H4 (cell line): ENCODE results near the gene TIMM9. TPM values are rescaled to one million over a fixed set of nuclear protein-coding genes. Genes with fewer than 3 reads are reported as not detected.
"Not testable (repeated sequence)": the region's sequence is repeated elsewhere in the genome, so short reads cannot be mapped to it uniquely, and the experiment has no call there.

Experiments used
- DNase-seq: peaks from one replicate; pipeline ENCODE4 v3.0.0-alpha.2; 2015; ENCODE audit warnings: low spot score
- total RNA-seq: library from RNA; depleted of rRNA; stranded (reverse); fragments of >200 nt; shearing (Covaris generic); gene quantifications from 2 replicates; pipeline ENCODE4 v1.2.3, GENCODE V29; 2014; rRNA removed

Gene TIMM9, protein sequence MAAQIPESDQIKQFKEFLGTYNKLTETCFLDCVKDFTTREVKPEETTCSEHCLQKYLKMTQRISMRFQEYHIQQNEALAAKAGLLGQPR
- 56.1 and 61.0 TPM in 2 replicates for total RNA-seq

- peak; percentile 98 for DNase-seq
Measured at GRCh38 chr14:58427281-58428117, at the start of gene TIMM9, which contains the start of gene KIAA0586. TIMM9 (minus strand) TSS chr14:58427531; CDS start chr14:58411945, 15,586 bp downstream. KIAA0586 (plus strand) TSS chr14:58427719; CDS start chr14:58428265, 546 bp downstream.

DNA sequence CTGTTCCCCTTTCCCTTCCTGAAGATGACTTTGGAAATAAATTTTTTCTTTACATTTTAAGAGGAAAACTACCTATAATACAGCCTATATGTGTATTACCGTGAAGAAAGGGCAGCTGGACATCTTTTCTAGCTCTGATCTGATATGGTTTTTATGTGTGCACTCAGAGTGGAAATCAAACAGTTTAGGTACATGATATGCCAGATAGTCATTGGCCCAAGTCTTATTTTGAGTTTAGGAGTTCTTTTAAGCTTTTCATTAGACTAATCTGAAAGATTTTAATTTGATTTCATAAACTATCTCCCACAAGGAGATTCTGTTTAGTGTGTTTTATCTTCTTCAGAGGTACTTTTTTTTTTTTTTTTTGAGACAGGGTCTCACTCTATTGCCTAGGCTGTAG lies 49.0 kb upstream of the TIMM9 start:
- no peak for DNase-seq

DNA sequence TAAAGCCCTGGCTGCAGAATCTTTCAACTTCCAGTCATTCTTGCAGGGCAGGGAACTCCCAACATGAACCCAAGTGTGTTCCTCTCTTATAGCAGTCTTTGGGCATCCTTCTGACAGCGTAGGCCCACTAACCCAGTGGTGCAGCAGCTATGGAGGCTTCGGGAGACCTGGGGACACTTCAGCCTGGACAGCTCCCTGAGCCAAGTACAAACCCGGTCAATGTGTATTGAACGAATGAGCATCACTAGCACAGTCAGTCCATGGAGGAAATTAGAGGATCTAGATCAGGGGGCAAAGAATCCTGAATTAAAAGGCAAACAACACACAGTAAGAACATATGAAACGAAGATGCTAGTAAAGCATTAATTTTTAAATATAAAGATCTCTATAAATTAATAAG lies 42.0 kb upstream of the TIMM9 start:
- no peak for DNase-seq

GRCh38 chr14:58467575-58467974 lies 40.2 kb upstream of the TIMM9 start:
- no peak for DNase-seq

DNA sequence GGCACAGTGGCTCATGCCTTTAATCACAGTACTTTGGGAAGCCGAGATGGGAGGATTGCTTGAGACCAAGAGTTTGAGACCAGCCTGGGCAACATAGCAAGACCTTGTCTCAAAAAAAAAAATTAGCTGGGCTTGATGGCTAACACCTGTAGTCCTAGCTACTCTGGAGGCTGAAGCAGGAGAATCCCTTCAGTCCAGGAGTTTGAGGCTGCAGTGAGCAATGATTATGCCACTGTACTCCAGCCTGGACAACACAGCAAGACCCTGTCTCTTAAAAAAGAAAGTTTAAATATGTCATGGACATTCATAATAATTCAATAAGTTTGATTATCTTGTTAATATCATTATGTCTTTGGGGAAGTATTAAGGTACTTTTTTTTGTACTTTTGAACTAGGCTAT lies 39.1 kb upstream of the TIMM9 start:
- no peak for DNase-seq

GRCh38 chr14:58465421-58465820 lies 38.1 kb upstream of the TIMM9 start:
- DNase-seq = no peak

GRCh38 chr14:58464652-58465051 lies 37.3 kb upstream of the TIMM9 start:
- DNase-seq = no peak

DNA sequence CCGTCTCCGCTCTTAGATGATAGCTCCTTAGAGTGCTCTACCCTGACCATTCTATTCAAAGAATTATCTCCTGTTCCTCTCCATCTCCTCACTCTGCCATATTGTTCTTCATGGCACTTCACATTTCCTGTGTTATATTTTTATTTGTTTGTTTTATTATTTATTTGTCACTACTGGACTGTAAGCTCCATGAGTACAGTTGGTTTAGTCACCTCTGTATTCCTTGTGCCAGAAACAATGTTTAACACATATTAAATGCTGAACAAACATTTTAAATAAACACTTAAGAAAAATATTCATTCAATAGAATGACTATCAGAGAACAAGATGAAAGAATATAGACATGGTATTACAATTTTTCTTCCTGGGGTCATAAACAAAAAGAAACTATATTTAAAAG lies 35.8 kb upstream of the TIMM9 start:
- no peak for DNase-seq

DNA sequence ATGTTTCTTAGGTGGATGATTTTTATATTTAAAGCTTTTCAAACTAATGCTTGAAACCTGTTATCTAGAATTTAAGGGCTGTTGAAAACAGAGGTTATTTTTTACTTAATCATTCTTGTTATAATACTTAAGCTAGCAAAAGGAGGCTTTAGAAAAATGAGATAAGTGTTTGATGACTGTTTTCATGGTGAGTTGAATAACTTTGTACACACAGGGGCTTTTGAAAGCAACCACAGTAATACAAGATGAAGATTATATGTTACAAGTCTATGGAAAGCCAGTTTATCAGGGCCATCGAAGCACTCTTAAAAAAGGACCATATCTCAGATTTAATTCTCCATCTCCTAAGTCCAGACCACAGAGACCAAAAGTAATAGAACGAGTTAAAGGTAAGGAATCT lies 33.4 kb upstream of the TIMM9 start:
- no peak for DNase-seq

- DNase-seq = peak; percentile 64
Measured at GRCh38 chr14:58455593-58456265, 28.4 kb upstream of the TIMM9 start.

- no peak for DNase-seq
Measured at GRCh38 chr14:58444627-58445026, 17.3 kb upstream of the TIMM9 start.

GRCh38 chr14:58439476-58439875 lies 12.1 kb upstream of the TIMM9 start:
- no peak for DNase-seq

GRCh38 chr14:58430156-58430555 lies 2.8 kb upstream of the TIMM9 start:
- DNase-seq = no peak

- peak; percentile 56 for DNase-seq
Measured at GRCh38 chr14:58428118-58428683, 870 bp upstream of the TIMM9 start.

DNA sequence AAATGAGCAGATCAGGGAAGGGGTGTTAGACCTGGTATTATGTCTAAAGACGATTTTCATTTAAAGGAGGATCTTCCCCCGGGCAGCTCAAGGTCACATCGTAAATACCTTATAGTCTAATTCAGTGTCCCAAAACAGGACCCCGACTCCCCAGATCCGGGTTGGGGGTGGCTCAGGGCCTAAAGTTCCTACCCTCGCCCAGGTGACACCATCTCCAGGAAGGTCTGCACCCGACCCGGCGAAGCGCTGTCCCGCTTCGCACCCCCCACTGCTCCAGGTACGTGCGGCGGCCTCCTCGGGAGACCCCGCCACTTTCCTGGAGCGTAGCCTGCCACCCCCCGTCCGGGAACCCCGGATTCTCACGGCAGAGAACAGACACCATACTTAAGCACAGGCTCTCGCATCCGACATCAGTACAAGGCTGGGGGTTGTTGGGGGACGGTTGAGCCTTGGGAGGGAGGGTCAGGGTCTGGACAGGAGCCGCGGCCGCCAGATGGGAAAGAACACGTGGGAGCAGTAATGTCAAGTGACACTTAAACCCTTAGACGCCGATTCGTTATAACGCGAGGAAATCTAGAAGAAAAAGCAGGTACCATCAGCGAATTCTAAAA lies 556 bp downstream of the TIMM9 start:
- peak; percentile 53 for DNase-seq

- not testable (repeated sequence) for DNase-seq
Measured at GRCh38 chr14:58416934-58417333, 10.4 kb downstream of the TIMM9 start.

GRCh38 chr14:58415636-58416547 lies 11.4 kb downstream of the TIMM9 start:
- no peak for DNase-seq

DNA sequence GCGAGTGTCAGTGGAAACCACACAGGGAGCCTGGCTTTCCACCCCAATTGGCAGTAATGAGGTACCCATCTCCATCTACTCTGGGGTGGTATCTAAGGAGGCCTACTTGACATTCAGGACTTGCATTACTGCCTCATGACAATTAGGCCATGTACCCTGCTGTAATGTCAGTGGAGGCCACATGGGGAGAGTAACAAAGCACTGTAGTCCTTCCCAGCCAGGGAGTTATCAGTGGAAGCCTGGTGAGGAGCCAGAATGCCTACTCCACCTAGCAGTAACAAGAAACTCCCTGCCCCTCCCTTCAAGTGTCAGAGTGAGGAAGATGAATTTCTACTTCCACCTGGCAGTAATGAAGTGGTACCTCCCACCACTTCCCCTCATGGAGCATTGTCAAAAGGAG lies 12.5 kb downstream of the TIMM9 start:
- DNase-seq = no peak

GRCh38 chr14:58408681-58409215 lies 18.6 kb downstream of the TIMM9 start:
- DNase-seq = no peak

GRCh38 chr14:58401587-58401986 lies 25.7 kb downstream of the TIMM9 start:
- no peak for DNase-seq

- no peak for DNase-seq
Measured at GRCh38 chr14:58398895-58399294, 28.4 kb downstream of the TIMM9 start.
